MCF 10A (cell line): ENCODE measurements around the gene POLR3H. TPM values are rescaled to one million over a fixed set of nuclear protein-coding genes. Genes with fewer than 3 reads are reported as not detected.

ENCODE experiments used
- BruUV-seq: library from RNA; stranded (reverse); fragments of 400-500 nt; replicated peaks from 2 replicates; lab custom pipeline; 2021; lab: Mats Ljungman, UMichigan
- CTCF ChIA-PET: fragments of 300-600 bp; sonication (Branson Sonifier 250); formaldehyde crosslinking; extraction: SDS; loops from one replicate; lab custom pipeline; 2021; ENCODE audit warnings: antibody characterized with exemption, inconsistent platforms; lab: Yijun Ruan, JAX
- POLR2A ChIA-PET: fragments of 300-600, 350-650 bp; sonication (Branson Sonifier 250); formaldehyde crosslinking; extraction: SDS; loops from one replicate; lab custom pipeline; 2020; ENCODE audit warnings: antibody characterized with exemption, inconsistent platforms; lab: Yijun Ruan, JAX
- DNase-seq: peaks from one replicate; pipeline ENCODE4 v3.0.0-alpha.2; 2018; ENCODE audit not compliant: unreplicated experiment
- H3K27ac Mint-ChIP-seq: one replicate; pipeline ENCODE4 v1.8.0; 2022; ENCODE audit warnings: mild to moderate bottlenecking, low read depth, mixed read lengths; ENCODE audit not compliant: unreplicated experiment
- H3K27me3 Mint-ChIP-seq: one replicate; pipeline ENCODE4 v1.8.0; 2022; ENCODE audit warnings: mixed read lengths; ENCODE audit not compliant: insufficient read depth, unreplicated experiment
- H3K36me3 Mint-ChIP-seq: one replicate; pipeline ENCODE4 v1.8.0; 2022; ENCODE audit warnings: mild to moderate bottlenecking, moderate library complexity, mixed read lengths; ENCODE audit not compliant: insufficient read depth, unreplicated experiment
- H3K4me1 Mint-ChIP-seq: one replicate; pipeline ENCODE4 v1.8.0; 2022; ENCODE audit warnings: mixed read lengths; ENCODE audit not compliant: insufficient read depth, unreplicated experiment
- H3K4me3 Mint-ChIP-seq: one replicate; pipeline ENCODE4 v1.8.0; 2022; ENCODE audit warnings: mild to moderate bottlenecking, moderate library complexity, mixed read lengths; ENCODE audit not compliant: unreplicated experiment
- H3K9me3 Mint-ChIP-seq: one replicate; pipeline ENCODE4 v1.8.0; 2022; ENCODE audit warnings: mixed read lengths; ENCODE audit not compliant: unreplicated experiment
- CTCF ChIP-seq: fragments of 200-600 bp; IDR thresholded peaks from one replicate; pipeline ENCODE4 v1.8.0; 2022; ENCODE audit warnings: antibody characterized with exemption, mild to moderate bottlenecking; ENCODE audit not compliant: unreplicated experiment
- intact Hi-C: fragments of 100-400 bp; cut with micrococcal nuclease; formaldehyde crosslinking; loops from 2 replicates; pipeline ENCODE4 v1.14.1; 2022
- total RNA-seq: library from RNA; stranded (reverse); gene quantifications from 2 replicates; pipeline ENCODE4 v1.2.3, GENCODE V29; 2022

The POLR3H gene
- total RNA-seq, 1 experiment from 2014 or later: 35.5 TPM

- Mint-ChIP-seq H3K4me1 (no peaks in the 10 kb centered on the region), H3K36me3 (peaks cover 86% of the 10 kb centered on the region), H3K4me3 (no peak overlapping the region), H3K27ac (peak overlapping the region; percentile 16), H3K27me3 (no peaks in the 10 kb centered on the region), H3K9me3 (no peaks in the 10 kb centered on the region)
- ChIA-PET CTCF (interaction anchor here (0.6 to 4.1 kb wide), 5 partner anchors 11 to 309 kb away, joined by 3 to 27 read pairs (median 8); partner anchors contain the start of gene POLR3H), POLR2A (interaction anchor here (0.6 to 3.2 kb wide), 5 partner anchors 10 to 242 kb away, joined by 3 to 10 read pairs (median 3); no protein-coding TSS in a partner anchor)
- no peak for TF ChIP-seq CTCF
- intact Hi-C loops: no loop called here
- DNase-seq: no peak
- TSS peak; percentile 81 for BruUV-seq
Observed at GRCh38 chr22:41528132-41528766, 16.0 kb downstream of the POLR3H start.

GRCh38 chr22:41526830-41527799, 17.2 kb downstream of the POLR3H start:
- Mint-ChIP-seq H3K4me1 (no peaks in the 10 kb centered on the region), H3K9me3 (no peaks in the 10 kb centered on the region), H3K36me3 (peaks cover 86% of the 10 kb centered on the region), H3K27ac (peak overlapping the region; percentile 54), H3K4me3 (no peak overlapping the region), H3K27me3 (no peaks in the 10 kb centered on the region)
- BruUV-seq: no TSS peak
- peak; percentile 76 for TF ChIP-seq CTCF
- CTCF ChIA-PET: interaction anchor here (0.7 to 4.1 kb wide), 12 partner anchors 10 to 228 kb away, joined by 3 to 27 read pairs (median 4); partner anchors contain the start of gene POLR3H
- intact Hi-C loops: no loop called here
- peak; percentile 40 for DNase-seq
- POLR2A ChIA-PET: interaction anchor here (0.9 to 3.2 kb wide), 5 partner anchors 10 to 241 kb away, joined by 3 to 10 read pairs (median 3); no protein-coding TSS in a partner anchor

GRCh38 chr22:41526226-41526829, 17.9 kb downstream of the POLR3H start:
- intact Hi-C loops: no loop called here
- TF ChIP-seq CTCF: no peak
- CTCF ChIA-PET: interaction anchor here (0.8 to 4.1 kb wide), 11 partner anchors 9 to 227 kb away, joined by 3 to 27 read pairs (median 3); partner anchors contain the start of gene POLR3H
- DNase-seq: no peak
- H3K9me3 Mint-ChIP-seq: no peaks in the 10 kb centered on the region
- POLR2A ChIA-PET: interaction anchor here (0.9 to 3.2 kb wide), 3 partner anchors 9 to 123 kb away, joined by 3 to 10 read pairs (median 3); no protein-coding TSS in a partner anchor
- H3K4me1 Mint-ChIP-seq: no peaks in the 10 kb centered on the region
- H3K4me3 Mint-ChIP-seq: no peak overlapping the region
- no peaks in the 10 kb centered on the region for H3K27me3 Mint-ChIP-seq
- no peak overlapping the region for H3K27ac Mint-ChIP-seq
- no TSS peak for BruUV-seq
- H3K36me3 Mint-ChIP-seq: peaks cover 84% of the 10 kb centered on the region
